Neuronal stem cell (in vitro differentiated cells): Measurements from ENCODE around the gene CARHSP1.

Experiments
- DNase-seq: peaks from one replicate; pipeline ENCODE4 v3.0.0-alpha.2; 2013; ENCODE audit warnings: low spot score
- H2AFZ ChIP-seq: one replicate; pipeline ENCODE4 v1.6.1; 2013; ENCODE audit warnings: mild to moderate bottlenecking, low read length, inconsistent platforms
- H2AK5ac ChIP-seq: 2 replicates; pipeline ENCODE4 v1.6.1; 2013; ENCODE audit warnings: low read depth, mild to moderate bottlenecking, inconsistent platforms, low read length, moderate library complexity, mixed read lengths
- H2BK120ac ChIP-seq: 2 replicates; pipeline ENCODE4 v1.6.1; 2013; ENCODE audit warnings: low read depth, mild to moderate bottlenecking, inconsistent platforms, low read length, moderate library complexity, mixed read lengths
- H2BK12ac ChIP-seq: one replicate; pipeline ENCODE4 v1.6.1; 2013; ENCODE audit warnings: low read length, inconsistent platforms
- H2BK15ac ChIP-seq: 2 replicates; pipeline ENCODE4 v1.6.1; 2013; ENCODE audit warnings: mild to moderate bottlenecking, low read length, inconsistent platforms, mixed read lengths
- H2BK5ac ChIP-seq: one replicate; pipeline ENCODE4 v1.6.1; 2013; ENCODE audit warnings: inconsistent platforms, mild to moderate bottlenecking, low read length, moderate library complexity
- H3K14ac ChIP-seq: one replicate; pipeline ENCODE4 v1.6.1; 2013; ENCODE audit warnings: low read length, inconsistent platforms
- H3K18ac ChIP-seq: 2 replicates; pipeline ENCODE4 v1.6.1; 2013; ENCODE audit warnings: low read length, inconsistent platforms
- H3K23ac ChIP-seq: 2 replicates; pipeline ENCODE4 v1.6.1; 2013; ENCODE audit warnings: low read depth, mild to moderate bottlenecking, mixed read lengths, low read length, inconsistent platforms; ENCODE audit not compliant: poor library complexity
- H3K27ac ChIP-seq: replicated peaks from 3 replicates; pipeline ENCODE4 v1.5.1; 2013; ENCODE audit warnings: low read length, inconsistent platforms
- H3K27me3 ChIP-seq, 3 experiments: 2 replicates each; pipeline ENCODE4 v1.6.1; 2013; ENCODE audit warnings: low read length in 3 of 3, mild to moderate bottlenecking in 2 of 3, inconsistent platforms in 1 of 3, low read depth in 1 of 3, mixed read lengths in 1 of 3, moderate library complexity in 1 of 3; ENCODE audit not compliant: control insufficient read depth in 3 of 3, insufficient read depth in 3 of 3
- H3K36me3 ChIP-seq, 2 donors: replicated peaks in 1 of 2; 2 replicates each; pipeline ENCODE4 v1.6.1; 2013; ENCODE audit warnings: low read length in 2 of 2; ENCODE audit not compliant: control insufficient read depth in 2 of 2, insufficient read depth in 2 of 2
- H3K4ac ChIP-seq: 2 replicates; pipeline ENCODE4 v1.6.1; 2013; ENCODE audit warnings: inconsistent platforms, mild to moderate bottlenecking, low read length, moderate library complexity
- H3K4me1 ChIP-seq, 2 donors: 1 replicate in 1 of 2; 2 replicates in 1 of 2; pipeline ENCODE4 v1.6.1; 2013; ENCODE audit warnings: low read length in 2 of 2, low read depth in 1 of 2; ENCODE audit not compliant: control insufficient read depth in 2 of 2, insufficient read depth in 1 of 2
- H3K4me2 ChIP-seq: one replicate; pipeline ENCODE4 v1.6.1; 2013; ENCODE audit warnings: mild to moderate bottlenecking, low read length, inconsistent platforms; ENCODE audit not compliant: insufficient read depth, poor library complexity, severe bottlenecking
- H3K4me3 ChIP-seq, 2 donors: 2 replicates each; pipeline ENCODE4 v1.5.1; 2013; ENCODE audit warnings: low read length in 2 of 2, mild to moderate bottlenecking in 2 of 2, inconsistent platforms in 1 of 2, moderate library complexity in 1 of 2
- H3K79me1 ChIP-seq: one replicate; pipeline ENCODE4 v1.6.1; 2013; ENCODE audit warnings: low read depth, mild to moderate bottlenecking, inconsistent platforms, low read length, moderate library complexity
- H3K9ac ChIP-seq: one replicate; pipeline ENCODE4 v1.6.1; 2013; ENCODE audit warnings: mild to moderate bottlenecking, low read depth, low read length, inconsistent platforms; ENCODE audit not compliant: poor library complexity
- H3K9me3 ChIP-seq, 2 donors: replicated peaks in 1 of 2; 2 replicates each; pipeline versions ENCODE3 to v1.6.1; 2013; ENCODE audit warnings: low read length in 2 of 2, mild to moderate bottlenecking in 2 of 2, inconsistent platforms in 1 of 2, low read depth in 1 of 2, mixed read lengths in 1 of 2, moderate library complexity in 1 of 2; ENCODE audit not compliant: control insufficient read depth in 2 of 2, insufficient read depth in 1 of 2
- H4K8ac ChIP-seq: one replicate; pipeline ENCODE4 v1.6.1; 2013; ENCODE audit warnings: low read depth, mild to moderate bottlenecking, inconsistent platforms, low read length, moderate library complexity
- H4K91ac ChIP-seq: one replicate; pipeline ENCODE4 v1.6.1; 2013; ENCODE audit warnings: low read length, low read depth, mild to moderate bottlenecking, inconsistent platforms; ENCODE audit not compliant: poor library complexity
- WGBS, 2 donors: extraction: QIAGEN DNeasy Blood & Tissue Kit; methylation state at CpG; one replicate each; pipeline ENCODE4 v1.1.7; 2013; ENCODE audit warnings: missing lambda C conversion rate in 2 of 2, mixed read lengths in 1 of 2; ENCODE audit not compliant: insufficient read length in 2 of 2, insufficient replicate concordance in 1 of 2; ENCODE audit errors: extremely low coverage in 2 of 2; 5-methylcytosine and 5-hydroxymethylcytosine counted together

The CARHSP1 gene

GRCh38 chr16:8863594-8864424, 5.0 kb downstream of the CARHSP1 start:
- Histone ChIP-seq H2AFZ (no peak overlapping the region), H2AK5ac (peak overlapping the region; percentile 54), H3K4me3 (peak overlapping the region in 1 of 2 donors; percentile 61), H4K8ac (no peak overlapping the region), H3K18ac (peak overlapping the region; percentile 82), H3K14ac (peak overlapping the region; percentile 98), H3K4me1 (peaks cover 16 to 26% of the 10 kb centered on the region in 2 donors), H3K9me3 (peaks cover 0 to 2% of the 10 kb centered on the region in 2 donors), H2BK15ac (no peak overlapping the region), H2BK5ac (peak overlapping the region; percentile 88), H4K91ac (no peak overlapping the region), H3K36me3 (peaks cover 17 to 52% of the 10 kb centered on the region in 2 donors), H3K9ac (peak overlapping the region; percentile 71), H3K23ac (peak overlapping the region; percentile 87), H2BK120ac (no peak overlapping the region), H2BK12ac (no peak overlapping the region), H3K79me1 (peaks cover 25% of the 10 kb centered on the region), H3K4me2 (no peak overlapping the region), H3K27ac (peak overlapping the region; percentile 11), H3K4ac (no peak overlapping the region), H3K27me3 (no peaks in the 10 kb centered on the region)
- WGBS, 2 donors, result no CpG with 5 or more reads among the region's 17 CpGs
- no peak for DNase-seq

GRCh38 chr16:8862309-8863130, 6.3 kb downstream of the CARHSP1 start:
- H2AK5ac ChIP-seq, result no peak overlapping the region
- H3K36me3 ChIP-seq, result peaks cover 27 to 62% of the 10 kb centered on the region in 2 donors
- no peak overlapping the region for H2BK5ac ChIP-seq
- H3K4ac ChIP-seq, result no peak overlapping the region
- peaks cover 0 to 2% of the 10 kb centered on the region in 2 donors for H3K9me3 ChIP-seq
- no peak overlapping the region for H4K91ac ChIP-seq
- no peak overlapping the region for H3K27ac ChIP-seq
- peak overlapping the region; percentile 47 for H3K23ac ChIP-seq
- H2BK12ac ChIP-seq, result no peak overlapping the region
- H3K18ac ChIP-seq, result no peak overlapping the region
- H3K9ac ChIP-seq, result peak overlapping the region; percentile 15
- peaks cover 14 to 26% of the 10 kb centered on the region in 2 donors for H3K4me1 ChIP-seq
- no peak overlapping the region for H2AFZ ChIP-seq
- H2BK15ac ChIP-seq, result no peak overlapping the region
- peaks cover 28% of the 10 kb centered on the region for H3K79me1 ChIP-seq
- H3K14ac ChIP-seq, result no peak overlapping the region
- H3K4me3 ChIP-seq, result no peak overlapping the region
- no CpG with 5 or more reads among the region's 14 CpGs for WGBS, 2 donors
- H3K4me2 ChIP-seq, result no peak overlapping the region
- peaks cover 0 to 2% (median 0%) of the 10 kb centered on the region in 3 experiments for H3K27me3 ChIP-seq
- no peak overlapping the region for H2BK120ac ChIP-seq
- H4K8ac ChIP-seq, result no peak overlapping the region
- no peak for DNase-seq

- WGBS, 2 donors, result no CpG with 5 or more reads among the region's 14 CpGs
- no peak overlapping the region for H2BK5ac ChIP-seq
- peaks cover 0 to 2% (median 0%) of the 10 kb centered on the region in 3 experiments for H3K27me3 ChIP-seq
- no peak overlapping the region for H4K8ac ChIP-seq
- H2BK120ac ChIP-seq, result no peak overlapping the region
- peaks cover 14 to 26% of the 10 kb centered on the region in 2 donors for H3K4me1 ChIP-seq
- H3K4ac ChIP-seq, result no peak overlapping the region
- H2AFZ ChIP-seq, result no peak overlapping the region
- H3K9ac ChIP-seq, result peak overlapping the region; percentile 72
- no peak overlapping the region for H3K14ac ChIP-seq
- peaks cover 30 to 66% of the 10 kb centered on the region in 2 donors for H3K36me3 ChIP-seq
- H3K9me3 ChIP-seq, result peaks cover 0 to 2% of the 10 kb centered on the region in 2 donors
- no peak for DNase-seq
- H2BK12ac ChIP-seq, result no peak overlapping the region
- peaks cover 25% of the 10 kb centered on the region for H3K79me1 ChIP-seq
- H2AK5ac ChIP-seq, result no peak overlapping the region
- no peak overlapping the region for H4K91ac ChIP-seq
- no peak overlapping the region for H3K4me3 ChIP-seq
- H3K27ac ChIP-seq, result no peak overlapping the region
- H3K4me2 ChIP-seq, result no peak overlapping the region
- H3K18ac ChIP-seq, result peak overlapping the region; percentile 70
- H2BK15ac ChIP-seq, result no peak overlapping the region
- peak overlapping the region; percentile 90 for H3K23ac ChIP-seq
These were observed 7.1 kb downstream of the CARHSP1 start for GRCh38 chr16:8861563-8862308.
